LNCaP clone FGC (cell line): ENCODE results near the gene GNAS-AS1.

ENCODE experiments used
- DNase-seq: peaks from one replicate; pipeline ENCODE4 v3.0.0-alpha.2; 2011; ENCODE audit warnings: low read depth
- H3K4me3 ChIP-seq: 2 replicates; pipeline ENCODE4 v1.5.1; 2011; ENCODE audit warnings: mild to moderate bottlenecking, low read depth, low read length, control low read depth
- TF ChIP-seq, protein P1 (sequence below): IDR thresholded peaks from 2 replicates; pipeline ENCODE4 v1.5.1; 2012; ENCODE audit warnings: mild to moderate bottlenecking; ENCODE audit not compliant: control insufficient read depth, insufficient read depth; ENCODE audit errors: extremely low read depth

Gene GNAS-AS1

GRCh38 chr20:58886546-58886945, 35.8 kb upstream of the GNAS-AS1 start:
- TF ChIP-seq, protein P1, sequence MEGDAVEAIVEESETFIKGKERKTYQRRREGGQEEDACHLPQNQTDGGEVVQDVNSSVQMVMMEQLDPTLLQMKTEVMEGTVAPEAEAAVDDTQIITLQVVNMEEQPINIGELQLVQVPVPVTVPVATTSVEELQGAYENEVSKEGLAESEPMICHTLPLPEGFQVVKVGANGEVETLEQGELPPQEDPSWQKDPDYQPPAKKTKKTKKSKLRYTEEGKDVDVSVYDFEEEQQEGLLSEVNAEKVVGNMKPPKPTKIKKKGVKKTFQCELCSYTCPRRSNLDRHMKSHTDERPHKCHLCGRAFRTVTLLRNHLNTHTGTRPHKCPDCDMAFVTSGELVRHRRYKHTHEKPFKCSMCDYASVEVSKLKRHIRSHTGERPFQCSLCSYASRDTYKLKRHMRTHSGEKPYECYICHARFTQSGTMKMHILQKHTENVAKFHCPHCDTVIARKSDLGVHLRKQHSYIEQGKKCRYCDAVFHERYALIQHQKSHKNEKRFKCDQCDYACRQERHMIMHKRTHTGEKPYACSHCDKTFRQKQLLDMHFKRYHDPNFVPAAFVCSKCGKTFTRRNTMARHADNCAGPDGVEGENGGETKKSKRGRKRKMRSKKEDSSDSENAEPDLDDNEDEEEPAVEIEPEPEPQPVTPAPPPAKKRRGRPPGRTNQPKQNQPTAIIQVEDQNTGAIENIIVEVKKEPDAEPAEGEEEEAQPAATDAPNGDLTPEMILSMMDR = no peak
- no peak for DNase-seq
- no peak overlapping the region for H3K4me3 ChIP-seq

DNA sequence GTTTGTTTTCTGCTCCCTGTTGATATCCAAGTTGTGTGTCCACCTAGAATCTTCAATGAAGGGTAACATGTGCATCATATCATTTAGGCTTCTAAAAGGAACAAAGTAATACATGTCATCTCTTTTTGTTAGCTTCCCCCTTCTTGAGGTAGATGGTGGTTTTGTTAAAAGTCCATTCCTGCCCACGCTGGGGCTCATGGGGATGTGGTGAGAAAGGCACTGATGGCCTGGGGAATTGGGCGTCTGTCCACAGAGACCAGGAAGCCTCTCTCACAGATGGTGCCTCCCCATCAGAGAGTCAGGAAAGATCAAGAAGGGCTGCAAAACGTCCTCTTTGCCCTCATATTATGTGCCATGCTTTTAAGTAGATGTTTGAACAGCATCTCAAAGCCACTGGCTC, 34.3 kb upstream of the GNAS-AS1 start:
- no peak for DNase-seq
- TF ChIP-seq, protein P1 = no peak
- no peak overlapping the region for H3K4me3 ChIP-seq

GRCh38 chr20:58883241-58883691, 32.6 kb upstream of the GNAS-AS1 start:
- TF ChIP-seq, protein P1 = no peak
- no peak overlapping the region for H3K4me3 ChIP-seq
- DNase-seq = no peak

GRCh38 chr20:58882704-58883089, 32.0 kb upstream of the GNAS-AS1 start:
- DNase-seq = no peak
- H3K4me3 ChIP-seq = no peak overlapping the region
- TF ChIP-seq, protein P1 = no peak

GRCh38 chr20:58880994-58881752, 30.5 kb upstream of the GNAS-AS1 start:
- no peak overlapping the region for H3K4me3 ChIP-seq
- no peak for DNase-seq
- TF ChIP-seq, protein P1 = no peak

DNA sequence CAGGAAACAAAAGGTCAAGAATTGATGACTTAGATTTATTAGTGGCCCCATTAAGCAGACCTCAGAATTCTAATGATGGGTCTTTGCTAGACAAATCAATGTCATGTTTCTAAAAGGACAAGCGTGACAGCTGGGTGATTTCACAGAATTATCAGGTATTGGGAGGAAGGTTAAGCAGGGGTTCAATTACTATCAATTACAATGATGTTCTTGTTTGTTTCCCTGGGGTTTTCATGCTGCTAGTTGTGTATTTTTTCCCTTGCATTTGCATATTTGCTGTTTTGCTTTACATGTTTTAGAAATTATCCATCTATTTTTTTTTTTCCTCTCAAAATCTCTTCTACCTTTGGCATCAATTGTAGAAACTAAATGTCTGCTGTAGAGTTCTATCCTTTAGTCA, 29.7 kb upstream of the GNAS-AS1 start:
- TF ChIP-seq, protein P1 = no peak
- DNase-seq = no peak

GRCh38 chr20:58878399-58878798, 27.7 kb upstream of the GNAS-AS1 start:
- H3K4me3 ChIP-seq = no peak overlapping the region
- no peak for DNase-seq
- TF ChIP-seq, protein P1 = no peak

More for the DNA sequence above, 29.7 kb upstream of the GNAS-AS1 start:
- no peak overlapping the region for H3K4me3 ChIP-seq
